IPS DF 19.7 (cell line): ENCODE results near the gene C5orf22.
"Not testable (repeated sequence)": the region's sequence is repeated elsewhere in the genome, so short reads cannot be mapped to it uniquely, and the experiment has no call there.

Experiments used
- DNase-seq: peaks from one replicate; pipeline ENCODE4 v3.0.0-alpha.2; 2013; ENCODE audit warnings: low read depth, low spot score

Gene C5orf22

DNA sequence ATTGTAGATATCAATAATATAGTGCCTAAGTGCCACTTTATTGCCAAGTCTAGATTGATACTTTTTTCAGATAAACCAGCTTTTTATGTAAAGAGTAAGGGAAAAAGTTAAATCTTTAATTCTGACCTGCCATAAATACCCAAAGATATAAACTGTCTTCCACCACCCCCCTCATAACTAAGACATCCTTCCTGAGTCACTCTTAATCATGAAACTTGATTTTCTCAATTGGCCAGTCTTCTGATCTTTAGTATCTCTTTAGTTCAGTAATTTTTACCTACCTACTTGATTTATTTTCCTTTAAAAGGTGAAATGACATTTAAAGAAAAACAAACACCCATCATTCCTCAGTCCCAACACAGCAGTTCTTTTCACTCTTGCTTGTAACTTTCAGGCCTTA lies 21.8 kb downstream of the C5orf22 start:
- no peak for DNase-seq

GRCh38 chr5:31554552-31554951 lies 22.5 kb downstream of the C5orf22 start:
- DNase-seq = no peak

GRCh38 chr5:31556461-31556860 lies 24.4 kb downstream of the C5orf22 start:
- DNase-seq = no peak

DNA sequence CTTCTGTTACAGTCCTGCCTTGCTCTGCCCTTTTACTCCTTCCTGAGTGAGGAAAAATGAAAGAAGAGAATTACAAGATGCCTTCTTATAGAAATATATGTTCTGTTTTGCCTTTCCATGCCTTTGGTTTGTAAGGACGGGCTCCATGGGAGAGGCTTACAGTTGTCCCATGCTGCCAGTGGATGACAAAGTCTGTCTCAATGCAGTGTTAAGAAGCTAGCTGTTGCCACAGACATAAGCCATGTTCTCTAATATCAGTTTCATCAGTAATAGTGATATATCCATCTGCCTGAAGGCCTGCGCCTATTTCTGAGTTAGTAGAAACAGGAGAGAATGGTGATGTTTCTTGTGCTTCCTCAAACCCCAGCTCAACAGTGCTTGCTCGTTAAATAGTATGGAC lies 27.8 kb downstream of the C5orf22 start:
- DNase-seq = no peak

DNA sequence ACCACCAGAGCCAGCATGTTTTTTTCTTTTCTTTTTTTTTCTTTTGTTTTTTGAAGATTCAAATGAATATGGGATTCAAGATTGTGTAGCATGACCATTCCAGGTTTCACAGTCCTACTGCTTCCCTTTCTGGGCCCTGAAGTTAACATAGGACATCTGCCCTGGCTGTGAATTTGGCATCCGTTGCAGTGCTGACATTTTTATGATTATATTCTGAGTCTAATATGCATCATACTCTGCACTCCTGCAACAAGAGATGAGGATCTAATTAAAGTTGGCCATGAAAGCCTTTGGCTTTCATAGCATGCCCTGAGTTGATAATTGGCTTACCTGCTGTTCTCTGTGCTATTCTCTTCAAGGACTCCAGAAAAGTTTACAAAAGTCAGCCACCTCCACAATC lies 29.8 kb downstream of the C5orf22 start:
- DNase-seq = no peak

DNA sequence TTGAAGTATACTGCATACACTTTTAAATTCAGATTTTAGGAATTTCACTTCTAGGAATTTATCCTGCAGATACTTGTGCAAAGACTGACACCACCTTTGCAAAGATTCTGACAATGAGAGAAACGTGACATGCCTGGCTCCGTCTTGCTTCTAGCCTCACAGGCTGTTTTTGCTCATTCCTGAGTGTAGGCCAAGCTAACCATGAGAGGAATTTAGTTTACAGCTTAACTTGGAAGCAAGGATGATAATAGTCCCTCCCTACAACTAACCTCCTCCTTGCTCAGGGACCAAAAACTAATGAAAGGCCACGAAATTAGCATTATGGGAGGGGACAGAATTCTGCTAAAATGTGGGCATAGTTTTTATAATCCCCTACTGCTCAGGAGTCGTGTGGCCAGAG lies 31.1 kb downstream of the C5orf22 start:
- DNase-seq = no peak

GRCh38 chr5:31566362-31566761 lies 34.3 kb downstream of the C5orf22 start:
- DNase-seq = not testable (repeated sequence)

DNA sequence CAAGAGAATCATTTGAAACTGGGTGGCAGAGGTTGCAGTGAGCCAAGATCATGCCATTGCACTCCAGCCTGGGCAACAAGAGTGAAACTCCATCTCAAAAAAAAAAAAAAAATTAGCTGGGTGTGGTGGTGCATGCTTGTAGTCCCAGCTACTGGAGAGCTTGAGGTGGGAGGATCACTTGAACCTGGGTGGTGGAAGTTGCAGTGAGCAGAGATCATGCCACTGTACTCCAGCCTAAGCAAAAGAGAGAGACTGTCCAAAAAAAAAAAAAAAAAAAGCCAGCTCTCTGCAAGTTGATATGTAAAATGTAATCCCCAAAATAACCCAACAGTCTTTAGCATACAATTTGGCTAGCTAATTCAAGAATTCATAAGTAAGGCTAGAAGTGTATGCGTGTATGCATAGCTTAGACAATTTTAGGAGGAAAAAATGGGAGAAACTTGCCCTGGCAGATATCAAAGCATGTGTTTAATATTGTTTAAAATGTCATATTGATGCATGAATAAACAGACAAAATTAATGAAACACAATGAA lies 36.3 kb downstream of the C5orf22 start:
- no peak for DNase-seq

DNA sequence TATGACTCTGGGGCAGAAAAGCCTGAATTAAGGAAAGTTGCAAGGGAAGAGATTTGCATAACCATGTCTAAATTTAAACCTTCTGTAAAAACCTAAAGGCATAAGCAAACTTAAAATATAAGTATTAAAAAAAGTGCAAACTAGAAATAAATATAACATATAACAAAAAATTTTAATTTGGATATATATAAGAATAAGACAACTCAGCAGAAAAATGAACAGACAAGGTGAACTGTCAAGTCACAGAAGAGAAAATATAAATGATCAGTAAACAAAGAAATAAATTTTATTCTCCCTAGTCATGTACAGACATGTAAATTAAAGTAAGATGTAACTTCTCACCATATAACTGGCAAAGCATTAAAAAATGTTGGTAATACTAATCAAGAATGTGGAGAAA lies 37.0 kb downstream of the C5orf22 start:
- no peak for DNase-seq

DNA sequence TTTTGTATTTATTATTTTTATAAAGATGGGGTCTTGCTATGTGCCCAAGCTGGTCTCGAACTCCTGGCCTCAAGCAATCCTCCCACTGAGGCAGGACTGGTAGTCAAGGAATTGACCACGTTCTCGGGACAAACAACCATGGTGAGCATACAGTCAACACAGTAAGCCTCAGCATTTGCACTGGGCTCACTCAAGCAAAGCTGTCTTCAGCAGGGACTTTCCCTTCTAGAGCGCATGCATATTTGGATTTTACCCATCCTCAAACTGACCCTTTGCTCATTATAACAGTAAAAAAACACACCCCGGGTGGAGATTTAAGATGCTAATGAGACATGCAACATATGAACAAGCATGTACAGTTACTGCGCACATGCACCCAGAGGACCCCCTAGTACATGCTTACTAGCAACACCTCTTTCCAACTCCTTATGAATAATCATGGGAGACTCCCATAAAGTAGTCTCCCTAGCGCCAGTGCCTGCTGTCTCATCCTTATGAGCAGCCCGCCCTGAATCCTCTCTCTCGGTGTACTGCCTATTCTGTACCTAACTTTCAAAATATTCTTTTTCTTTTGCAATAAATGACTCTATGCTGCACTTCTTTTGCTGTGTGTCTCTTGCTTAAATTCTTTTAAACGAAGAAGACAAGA lies 41.5 kb downstream of the C5orf22 start:
- DNase-seq = no peak

- DNase-seq = no peak
These were observed 42.7 kb downstream of the C5orf22 start for GRCh38 chr5:31574772-31575171.

DNA sequence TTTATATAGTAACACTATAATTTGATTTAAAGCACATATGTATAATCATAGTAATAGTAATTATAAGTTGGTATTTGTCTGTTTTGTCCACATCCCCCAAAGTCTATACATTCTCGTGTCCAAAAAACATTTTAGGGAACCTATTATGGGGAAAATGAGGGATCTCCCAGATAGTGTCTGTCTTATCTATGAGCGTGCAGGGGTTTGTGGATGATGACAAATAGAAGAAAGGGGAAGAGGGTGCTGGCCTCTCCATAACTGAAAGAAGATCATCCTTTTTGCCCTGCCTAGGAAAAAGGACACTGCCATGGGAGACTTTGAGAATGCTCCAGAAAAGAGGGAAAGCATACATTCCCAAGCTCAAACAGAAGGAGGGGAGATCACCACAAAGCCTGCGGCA lies 45.3 kb downstream of the C5orf22 start:
- no peak for DNase-seq

- DNase-seq = no peak
These were observed 47.5 kb downstream of the C5orf22 start for GRCh38 chr5:31579558-31579957.

GRCh38 chr5:31581498-31582099 lies 49.5 kb downstream of the C5orf22 start:
- DNase-seq = no peak

DNA sequence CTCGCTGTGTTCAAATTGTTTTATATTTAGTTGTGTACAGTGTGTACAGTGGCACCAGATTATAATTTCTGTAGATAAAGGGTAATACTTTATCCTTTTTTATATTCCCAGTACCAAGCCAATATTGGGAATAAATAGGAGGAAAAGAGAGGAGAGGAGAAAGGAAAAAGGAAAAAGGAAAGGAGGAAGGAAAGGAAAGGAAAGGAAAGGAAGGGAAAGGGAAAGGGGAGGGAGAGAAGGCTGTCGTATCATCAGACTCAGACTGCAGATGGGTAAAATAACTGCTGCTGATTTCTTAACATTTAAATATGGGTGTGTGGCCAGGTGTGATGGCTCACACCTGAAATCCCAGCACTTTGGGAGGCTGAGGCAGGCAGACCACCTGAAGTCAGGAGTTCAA lies 51.0 kb downstream of the C5orf22 start:
- no peak for DNase-seq

DNA sequence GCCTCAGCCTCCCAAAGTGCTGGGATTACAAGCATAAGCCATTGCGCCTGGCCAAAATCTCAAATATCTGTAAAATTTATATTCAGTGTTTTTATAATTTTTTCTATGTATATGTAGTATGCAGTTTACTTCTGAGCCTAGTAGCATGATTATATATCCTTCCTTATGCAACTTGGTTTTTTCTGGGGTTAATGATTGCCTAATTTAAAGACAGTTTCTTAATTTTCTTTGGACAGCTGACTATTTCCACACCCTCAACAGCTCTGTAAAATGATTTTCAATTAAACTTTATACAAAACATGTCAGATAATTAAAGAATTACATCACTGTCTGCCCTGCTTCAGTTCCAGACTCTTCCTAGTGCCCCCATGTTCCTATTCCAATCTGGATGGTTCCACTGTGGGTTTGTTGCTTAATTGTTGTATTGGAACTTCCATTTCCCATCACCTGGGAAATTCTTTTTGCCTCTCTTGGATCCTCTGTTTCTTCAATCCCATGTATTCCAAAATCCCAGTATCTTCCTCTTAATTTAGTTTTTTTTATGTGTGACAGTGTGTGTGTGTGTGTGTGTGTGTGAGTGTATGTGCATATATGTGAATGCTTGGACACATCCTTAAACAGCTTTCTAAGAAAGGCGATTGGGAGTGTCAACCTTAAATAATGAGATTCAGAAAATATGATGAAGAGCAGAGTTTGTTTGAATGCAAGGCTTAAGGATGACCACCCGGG lies 53.2 kb downstream of the C5orf22 start:
- DNase-seq = no peak

GRCh38 chr5:31585895-31586270 lies 53.8 kb downstream of the C5orf22 start:
- no peak for DNase-seq

- peak; percentile 40 for DNase-seq
These were observed 55.4 kb downstream of the C5orf22 start for GRCh38 chr5:31587546-31587945.

DNA sequence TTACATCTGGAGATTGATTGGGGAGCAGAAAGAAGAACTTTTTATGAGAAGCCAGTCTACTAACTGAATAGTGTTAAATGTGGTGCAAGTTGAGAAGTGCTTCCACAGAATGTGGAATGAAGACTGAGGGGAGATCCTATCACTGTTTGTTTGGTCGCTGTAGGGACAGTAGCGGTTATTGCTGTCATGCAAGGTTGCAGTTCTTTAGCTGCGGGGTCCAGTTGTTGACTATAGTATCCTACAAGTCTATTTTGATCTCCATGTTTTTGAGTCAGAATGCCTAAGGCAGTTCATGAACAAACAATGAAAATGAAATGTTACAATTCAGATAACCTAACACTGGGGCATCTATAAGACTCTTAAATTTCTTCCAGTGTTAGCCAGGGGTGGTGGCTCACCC lies 61.6 kb downstream of the C5orf22 start:
- DNase-seq = no peak

DNA sequence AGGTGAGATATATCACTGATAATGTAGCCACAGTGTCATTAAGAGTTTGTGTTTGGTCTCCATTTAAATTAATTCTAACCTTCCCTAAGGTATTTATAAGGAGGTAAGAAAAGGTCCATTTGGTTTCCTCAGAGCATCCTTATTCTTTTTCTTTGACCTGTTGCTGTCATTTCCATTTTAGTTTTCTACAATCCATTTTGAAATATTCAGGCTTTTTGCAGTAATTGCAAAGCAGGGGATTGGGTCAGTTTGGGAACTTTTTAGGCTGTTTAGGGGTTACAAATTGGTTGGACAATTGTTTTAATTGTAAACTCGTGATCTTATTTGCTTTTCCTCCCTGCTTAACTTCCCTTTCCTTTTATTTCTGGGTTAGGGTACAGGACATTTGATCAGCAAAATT lies 64.3 kb downstream of the C5orf22 start:
- no peak for DNase-seq

DNA sequence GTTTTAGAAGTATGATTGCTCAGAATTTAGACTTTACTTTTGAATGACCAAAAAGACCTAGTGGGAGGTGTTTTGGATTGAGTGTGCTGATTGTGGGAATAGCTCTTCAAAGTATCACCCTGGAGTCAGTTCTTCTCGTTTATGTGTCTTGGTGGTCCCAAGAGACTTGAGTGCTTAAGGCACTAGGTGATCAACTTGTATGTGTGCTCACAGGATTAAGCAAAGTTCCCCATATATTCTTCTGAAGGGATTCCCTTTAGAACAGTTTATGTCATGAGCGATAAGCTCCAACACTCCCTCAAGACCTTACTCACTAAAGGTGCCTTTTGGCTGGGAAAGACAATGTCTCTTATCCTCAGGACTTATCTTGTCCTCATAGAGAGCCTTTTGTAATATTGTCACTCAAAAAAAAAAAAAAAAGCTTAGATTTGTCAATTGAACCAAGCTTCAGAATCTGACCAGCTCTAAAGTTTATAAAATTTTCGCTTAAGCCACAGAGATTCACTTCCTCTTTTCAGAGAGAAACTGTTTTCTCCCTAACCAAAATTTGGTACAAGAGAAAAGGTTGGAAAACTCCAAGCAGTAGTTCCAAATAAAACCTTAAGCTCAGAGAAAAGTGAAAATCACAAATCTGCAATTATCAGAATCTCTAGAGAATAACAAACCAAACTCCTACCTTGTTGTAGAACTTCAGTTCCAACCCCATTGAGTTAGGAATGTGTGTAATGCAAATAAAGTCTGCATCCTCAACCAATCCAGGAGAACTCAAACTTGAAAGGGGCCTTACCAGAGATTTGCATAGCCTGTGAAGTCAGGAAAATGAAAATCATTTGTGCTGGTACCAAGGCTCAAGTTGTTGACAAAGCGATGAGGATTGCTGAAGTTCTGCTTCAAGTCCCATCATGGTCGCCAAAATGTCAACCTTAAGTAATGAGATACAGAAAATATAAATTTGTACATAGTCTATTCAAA lies 66.8 kb downstream of the C5orf22 start:
- DNase-seq = no peak

DNA sequence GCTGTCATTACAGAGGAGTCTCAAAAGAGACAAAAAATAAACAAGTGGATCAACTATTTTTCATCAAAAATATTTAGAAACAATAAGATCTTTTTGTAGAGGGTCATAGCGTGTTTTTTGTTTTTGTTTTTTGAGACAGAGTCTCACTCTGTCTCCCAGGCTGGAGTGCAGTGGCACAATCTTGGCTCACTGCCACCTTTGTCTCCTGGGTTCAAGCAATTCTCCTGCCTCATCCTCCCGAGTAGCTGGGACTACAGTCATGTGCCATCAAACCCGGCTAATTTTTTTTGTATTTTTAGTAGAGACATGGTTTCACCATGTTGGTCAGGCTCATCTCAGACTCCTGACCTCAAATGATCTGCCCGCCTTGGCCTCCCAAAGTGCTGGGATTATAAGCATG lies 70.2 kb downstream of the C5orf22 start:
- not testable (repeated sequence) for DNase-seq
